GM18526 (cell line): ENCODE results near the gene NANS.

Source experiments
- POLR2A ChIP-seq: IDR thresholded peaks from 3 replicates; pipeline ENCODE4 v1.6.1; 2011; ENCODE audit not compliant: insufficient read length; ENCODE audit errors: extremely low read depth

NANS gene, protein sequence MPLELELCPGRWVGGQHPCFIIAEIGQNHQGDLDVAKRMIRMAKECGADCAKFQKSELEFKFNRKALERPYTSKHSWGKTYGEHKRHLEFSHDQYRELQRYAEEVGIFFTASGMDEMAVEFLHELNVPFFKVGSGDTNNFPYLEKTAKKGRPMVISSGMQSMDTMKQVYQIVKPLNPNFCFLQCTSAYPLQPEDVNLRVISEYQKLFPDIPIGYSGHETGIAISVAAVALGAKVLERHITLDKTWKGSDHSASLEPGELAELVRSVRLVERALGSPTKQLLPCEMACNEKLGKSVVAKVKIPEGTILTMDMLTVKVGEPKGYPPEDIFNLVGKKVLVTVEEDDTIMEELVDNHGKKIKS

DNA sequence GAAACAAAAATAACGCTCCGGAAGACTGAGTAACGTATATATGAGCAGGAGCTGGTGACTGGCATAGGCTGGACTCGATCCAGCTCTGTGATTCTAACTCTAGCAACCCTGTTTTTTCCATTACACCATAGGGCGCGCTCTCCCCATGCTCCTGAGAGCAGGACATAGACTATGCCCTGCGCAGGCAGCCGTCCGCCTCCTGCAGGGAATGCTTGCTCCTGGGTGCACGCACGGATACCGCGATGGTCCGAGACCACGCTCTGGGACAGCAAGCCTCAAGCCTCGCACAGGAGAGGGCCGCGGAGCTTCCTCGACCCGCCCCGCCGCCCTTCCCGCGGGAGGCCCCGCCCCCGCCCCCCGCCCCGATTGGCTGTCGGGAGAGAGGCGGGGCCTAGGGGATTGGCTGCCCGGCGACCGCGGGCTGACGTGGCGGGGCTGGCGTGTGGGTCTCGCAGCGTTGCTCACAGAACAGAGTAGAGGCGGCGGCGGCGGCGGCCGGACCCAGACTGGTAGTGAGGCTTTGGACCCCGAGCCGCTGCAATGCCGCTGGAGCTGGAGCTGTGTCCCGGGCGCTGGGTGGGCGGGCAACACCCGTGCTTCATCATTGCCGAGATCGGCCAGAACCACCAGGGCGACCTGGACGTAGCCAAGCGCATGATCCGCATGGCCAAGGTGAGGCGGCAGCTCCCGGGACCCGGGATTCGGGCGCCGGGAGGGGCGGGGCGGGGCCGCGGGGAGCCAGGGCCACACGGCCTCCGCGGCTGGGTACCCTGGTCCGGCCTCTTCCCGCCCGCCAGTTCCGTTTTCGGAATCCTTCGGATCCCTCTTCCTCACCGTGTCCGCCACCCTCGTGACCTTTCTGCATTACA, at the start of gene NANS:
Gene NANS, plus strand, starts transcription at position 464 of the 869 bp plus-strand sequence. Its CDS starts 77 bp downstream, at position 541.
- peak; percentile 96 for TF ChIP-seq POLR2A

DNA sequence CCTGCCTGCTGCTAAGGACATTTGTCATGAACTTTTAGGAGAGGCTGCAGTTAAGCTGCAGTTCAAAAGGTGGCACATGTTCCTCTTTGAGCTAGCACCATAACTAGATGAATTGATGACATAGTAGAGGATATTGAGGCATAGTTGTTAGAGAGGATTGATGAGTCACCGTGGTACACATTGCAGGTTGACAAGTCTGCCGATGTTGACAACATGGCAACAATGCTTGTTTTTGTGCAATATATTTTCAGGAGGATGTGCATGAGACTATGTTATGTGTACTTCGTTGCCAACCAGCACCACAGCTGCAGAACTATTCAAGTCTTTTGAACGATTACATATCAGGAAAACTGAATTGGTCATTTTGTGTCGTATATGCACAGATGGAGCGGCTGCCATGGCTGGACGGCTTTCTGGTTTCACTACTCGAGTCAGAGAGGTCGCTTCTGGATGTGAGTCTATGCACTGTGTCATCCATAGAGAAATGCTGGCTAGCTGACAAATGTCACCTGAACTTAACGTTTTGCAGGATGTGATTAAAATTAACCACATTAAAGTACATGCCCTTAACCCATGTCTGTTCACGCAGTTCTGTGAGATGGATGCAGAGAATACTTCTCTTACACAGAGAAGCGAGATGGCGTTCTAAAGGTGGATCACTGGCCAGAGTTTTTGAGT, 49.1 kb upstream of the NANS start:
- no peak for TF ChIP-seq POLR2A

DNA sequence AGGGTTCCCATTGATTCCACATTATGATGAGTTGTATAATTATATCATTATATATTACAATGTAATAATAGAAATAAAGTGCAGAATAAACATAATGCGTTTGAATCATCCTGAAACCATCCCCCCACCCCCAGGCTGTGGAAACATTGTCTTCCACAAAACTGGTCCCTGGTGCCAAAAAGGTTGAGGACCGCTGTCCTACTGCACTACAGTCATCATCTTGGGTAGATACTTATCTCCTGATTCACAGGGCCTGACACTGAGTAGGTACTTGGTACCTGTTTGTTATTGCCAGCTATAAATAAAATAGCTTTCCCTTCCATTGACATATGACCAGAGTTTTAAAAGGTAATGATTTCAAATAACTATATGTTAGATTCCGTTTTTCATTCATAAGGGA, 47.8 kb upstream of the NANS start:
- no peak for TF ChIP-seq POLR2A

DNA sequence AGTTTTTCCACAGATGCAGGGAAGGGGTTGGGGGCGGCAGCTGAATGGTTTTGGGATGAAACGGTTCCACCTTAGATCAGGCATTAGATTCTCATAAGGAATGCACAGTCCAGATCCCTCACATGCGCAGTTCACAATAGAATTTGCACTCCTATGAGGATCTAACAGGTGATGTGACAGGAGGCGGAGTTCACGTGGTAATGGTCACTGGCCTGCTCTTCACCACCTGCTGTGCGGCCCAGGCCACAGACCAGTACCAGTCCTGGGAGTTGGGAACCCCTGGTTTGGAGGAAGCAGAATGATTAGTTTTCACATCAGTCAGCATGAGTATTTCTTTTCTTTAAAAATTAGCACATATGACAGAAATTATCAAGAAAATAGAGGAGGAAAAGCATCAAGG, 47.1 kb upstream of the NANS start:
- TF ChIP-seq POLR2A, result no peak

DNA sequence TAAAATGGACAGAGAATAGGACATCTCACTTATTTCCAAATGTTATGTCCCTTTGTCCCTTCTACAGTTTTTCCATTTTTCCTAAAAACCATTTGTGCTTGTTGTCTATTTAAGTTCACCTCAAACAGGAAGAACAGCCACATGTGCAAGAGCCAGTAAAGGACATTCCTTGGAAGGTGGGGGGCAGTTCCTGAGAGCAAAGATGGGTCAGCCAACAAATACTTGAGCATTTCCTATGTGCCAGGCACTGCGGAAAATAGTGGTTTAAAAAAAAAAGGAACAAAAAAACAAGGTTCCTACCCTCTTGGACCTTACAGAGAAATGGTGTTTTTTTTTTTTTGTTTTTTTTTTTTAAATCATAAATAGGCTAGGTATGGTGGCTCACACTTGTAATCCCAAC, 46.6 kb upstream of the NANS start:
- TF ChIP-seq POLR2A, result no peak

DNA sequence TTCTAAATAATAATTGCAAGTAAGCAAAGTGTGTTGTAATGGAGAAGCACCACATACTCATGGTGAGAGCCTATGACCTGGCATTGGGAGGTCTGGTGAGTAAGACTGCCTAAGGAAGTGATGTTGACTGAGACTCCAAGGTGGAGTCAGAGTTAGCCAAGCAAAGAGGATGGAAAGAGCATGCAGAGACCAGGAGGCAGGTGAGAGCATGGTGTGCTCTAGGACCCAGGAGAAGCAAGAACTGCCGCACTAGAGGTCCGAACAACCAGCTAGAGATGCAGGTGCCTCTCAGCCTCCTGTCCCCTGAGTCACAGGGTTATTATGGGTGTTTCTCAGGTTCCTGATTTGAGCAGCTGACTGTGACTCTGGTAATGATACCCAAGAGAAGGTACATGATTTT, 46.1 kb upstream of the NANS start:
- no peak for TF ChIP-seq POLR2A

DNA sequence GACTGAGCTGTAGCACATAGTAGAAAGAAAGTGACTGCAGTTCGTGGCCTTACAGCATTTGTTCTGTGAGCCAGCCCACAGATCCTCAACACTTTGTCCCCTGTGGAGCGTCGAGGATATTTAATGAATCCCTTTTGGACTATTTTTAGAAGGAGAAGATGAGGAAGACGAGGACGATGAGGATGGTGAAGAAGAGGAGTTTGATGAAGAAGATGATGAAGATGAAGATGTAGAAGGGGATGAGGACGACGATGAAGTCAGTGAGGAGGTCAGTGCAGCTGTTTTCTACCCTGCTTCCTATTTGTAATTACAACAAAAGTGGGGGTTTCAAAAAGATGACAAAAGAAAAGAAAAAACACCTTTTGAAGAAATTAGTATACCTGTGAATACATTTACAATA, 45.4 kb upstream of the NANS start:
- no peak for TF ChIP-seq POLR2A

DNA sequence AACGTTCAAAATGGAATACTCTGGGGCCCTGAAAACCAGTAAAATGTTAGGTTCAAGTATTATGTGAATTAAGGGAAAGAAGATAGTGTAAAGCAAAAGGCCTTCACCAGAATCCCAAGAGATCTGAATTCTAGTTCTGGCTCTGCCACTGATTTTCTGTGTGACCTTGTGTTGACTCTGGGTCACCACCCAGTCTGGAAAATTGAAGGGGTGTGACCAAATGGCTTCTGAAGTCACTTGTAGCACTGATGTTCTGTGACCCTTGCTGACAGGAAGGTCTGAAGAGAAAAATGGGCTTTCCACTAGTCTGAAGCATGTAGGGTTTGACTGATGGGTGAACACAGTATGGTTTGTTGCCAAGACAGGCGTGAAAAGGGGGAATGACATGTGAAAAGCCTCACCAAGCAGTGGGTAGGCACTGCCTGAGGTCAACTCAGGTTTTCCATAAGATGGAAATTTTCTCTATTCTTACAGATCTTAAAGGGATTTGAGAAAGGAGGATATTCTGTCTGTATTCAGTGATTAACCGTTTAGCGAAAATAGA, 40.3 kb upstream of the NANS start:
- TF ChIP-seq POLR2A, result no peak

DNA sequence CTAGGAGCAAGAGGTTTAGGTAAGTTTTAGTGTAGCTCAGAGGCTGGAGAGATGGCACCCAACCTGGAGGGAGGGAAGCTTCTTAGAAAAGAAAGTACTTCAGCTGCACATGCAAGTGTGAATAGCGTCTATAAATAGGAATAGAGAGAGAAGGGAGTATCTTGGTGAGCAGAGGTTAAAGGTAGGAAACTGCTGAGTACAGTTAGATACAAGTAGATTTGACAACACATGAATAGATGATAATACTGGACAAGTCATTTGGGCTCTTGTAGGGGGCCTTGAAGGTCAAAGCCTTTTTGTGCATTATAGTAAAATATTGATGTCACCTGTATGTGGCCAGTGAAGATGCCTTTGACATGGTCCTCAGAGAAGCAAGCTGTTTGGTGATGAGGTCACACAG, 39.2 kb upstream of the NANS start:
- no peak for TF ChIP-seq POLR2A

DNA sequence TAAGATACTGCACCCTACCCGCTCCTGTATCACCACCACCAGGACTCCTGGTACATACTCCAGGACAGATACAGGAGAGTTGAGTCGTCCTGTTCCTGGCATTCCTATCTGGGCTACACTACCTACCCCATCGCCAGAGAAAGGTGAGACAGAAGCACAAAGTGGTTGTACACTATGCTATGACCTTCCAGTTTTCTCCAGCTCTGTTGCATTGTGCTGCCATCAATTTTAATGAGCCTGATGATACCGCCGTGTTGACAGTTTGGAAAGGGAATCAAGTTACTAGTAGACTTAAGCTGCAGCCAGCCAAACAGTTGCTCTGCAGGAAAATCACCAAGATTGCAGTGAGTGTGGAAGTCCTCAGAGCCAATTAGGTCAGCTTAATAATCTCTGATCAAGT, 38.2 kb upstream of the NANS start:
- TF ChIP-seq POLR2A, result no peak

DNA sequence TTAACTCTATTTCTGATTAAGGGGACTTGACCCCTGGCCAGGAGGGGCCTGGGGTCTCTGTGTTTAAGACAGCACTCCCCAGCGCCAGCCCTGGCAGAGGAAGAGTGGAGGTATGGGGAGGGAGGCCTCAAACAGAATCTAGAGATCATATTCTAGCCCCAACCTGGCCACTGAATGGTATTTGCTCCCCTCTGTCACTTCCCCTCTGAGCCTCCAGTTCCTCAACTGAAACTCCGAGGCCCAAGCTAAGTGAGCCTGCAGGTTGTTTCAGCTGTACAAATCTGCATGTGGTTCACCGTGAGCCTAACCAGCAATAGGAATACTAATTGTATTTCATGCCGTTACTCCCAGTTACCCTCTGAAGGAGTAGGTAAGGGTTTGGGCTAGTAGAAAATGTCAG, 37.4 kb upstream of the NANS start:
- TF ChIP-seq POLR2A, result no peak

DNA sequence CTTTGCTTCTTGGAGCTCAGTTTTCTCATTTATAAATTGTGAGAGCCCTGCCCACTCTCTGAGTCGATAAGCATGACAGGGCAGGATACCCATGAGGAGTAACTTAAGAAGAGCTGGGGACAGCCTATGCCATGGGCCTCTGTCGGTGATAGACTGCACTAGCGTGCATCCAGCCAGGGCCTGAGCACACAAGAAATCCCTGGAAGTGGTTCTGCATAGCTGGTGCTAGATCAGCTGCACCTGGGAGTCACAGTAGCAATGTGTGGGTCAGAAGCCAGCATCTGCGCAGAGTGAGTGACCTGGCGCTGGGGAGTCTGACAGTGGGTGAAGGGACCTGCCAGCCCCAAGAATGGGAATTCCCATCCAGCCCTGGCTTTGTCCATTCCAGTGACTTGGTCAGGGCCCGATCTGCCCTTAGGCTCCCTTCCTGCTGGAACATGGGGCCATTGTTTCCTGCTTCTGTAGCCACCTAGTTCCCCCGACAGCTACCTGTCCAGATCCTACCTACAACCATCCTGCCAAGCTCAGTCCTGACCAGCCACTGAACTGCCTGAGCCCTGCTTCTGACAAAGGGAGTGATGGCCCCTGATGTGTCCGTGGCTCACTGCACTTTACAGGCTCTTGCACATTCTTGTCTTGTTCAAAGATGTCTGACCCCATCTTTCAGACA, 35.9 kb upstream of the NANS start:
- TF ChIP-seq POLR2A, result no peak

DNA sequence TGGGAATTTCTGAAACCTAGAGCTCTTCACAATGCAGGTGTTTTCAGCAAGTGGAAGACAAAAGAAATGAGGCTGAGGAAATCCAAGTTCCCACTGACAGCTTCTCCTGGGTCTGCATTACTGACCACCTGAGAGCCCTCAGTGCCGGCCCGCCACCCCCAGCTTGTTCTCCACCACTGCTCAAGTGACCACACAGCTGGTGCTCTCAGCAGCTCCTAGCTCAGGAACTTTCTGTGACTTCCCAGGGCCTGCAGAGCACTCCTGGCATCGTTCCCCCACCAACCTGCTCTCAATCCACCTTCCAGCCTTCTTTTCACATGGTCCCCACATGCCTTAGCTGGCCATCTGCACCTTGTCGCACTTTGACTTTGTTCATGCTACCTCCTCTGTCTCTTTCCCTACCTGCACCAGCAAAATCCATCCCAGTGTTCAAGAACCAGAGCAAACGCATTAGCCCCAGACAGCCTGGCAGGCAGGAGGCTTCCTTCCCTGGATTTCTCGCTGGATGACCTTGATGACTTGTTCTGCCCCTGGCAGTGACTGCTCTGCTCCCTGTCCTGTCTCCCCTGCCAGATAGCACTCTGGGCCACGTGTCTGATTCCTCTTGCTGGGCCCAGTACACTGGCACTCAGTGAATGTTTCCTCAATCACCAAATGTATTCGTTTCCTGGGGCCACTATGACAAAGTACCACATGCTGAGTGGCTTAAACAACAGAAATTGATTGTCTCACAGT, 35.1 kb upstream of the NANS start:
- no peak for TF ChIP-seq POLR2A

DNA sequence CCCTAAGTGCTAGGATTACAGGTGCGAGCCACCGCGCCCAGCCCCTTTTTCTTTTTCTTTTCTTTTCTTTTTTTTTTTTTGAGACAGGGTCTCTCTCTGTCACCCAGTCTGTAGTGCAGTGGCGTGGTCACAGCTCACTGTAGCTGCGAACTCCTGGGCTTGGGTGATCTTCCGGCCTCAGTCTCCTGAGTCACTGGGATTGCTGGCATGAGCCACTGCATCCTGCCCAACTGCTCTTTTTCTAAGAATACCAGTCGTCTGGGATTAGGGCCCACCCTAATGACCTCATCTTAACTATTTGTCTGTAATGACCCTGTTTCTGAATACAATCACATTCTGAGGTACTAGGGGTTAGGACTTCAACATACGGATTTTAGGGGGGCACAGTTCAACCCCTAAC, 34.1 kb upstream of the NANS start:
- no peak for TF ChIP-seq POLR2A

DNA sequence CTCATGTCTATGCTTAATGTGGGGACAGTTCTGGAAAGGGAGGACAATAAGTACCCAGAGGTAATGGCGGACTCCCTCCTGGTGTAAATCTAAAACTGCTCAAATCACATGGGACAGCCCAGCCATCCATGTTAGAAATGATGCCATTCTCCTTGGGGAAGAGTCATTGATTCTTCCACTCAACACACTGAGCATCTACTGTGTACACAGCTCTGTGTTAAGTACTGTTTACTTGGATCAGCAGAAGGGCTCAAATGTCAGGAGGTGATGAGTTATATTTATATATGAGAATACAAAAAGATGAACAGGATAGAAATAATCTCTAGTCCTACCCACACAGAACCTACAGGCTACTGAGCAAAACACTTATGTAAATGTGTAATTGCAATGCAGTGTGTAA, 31.8 kb upstream of the NANS start:
- no peak for TF ChIP-seq POLR2A

DNA sequence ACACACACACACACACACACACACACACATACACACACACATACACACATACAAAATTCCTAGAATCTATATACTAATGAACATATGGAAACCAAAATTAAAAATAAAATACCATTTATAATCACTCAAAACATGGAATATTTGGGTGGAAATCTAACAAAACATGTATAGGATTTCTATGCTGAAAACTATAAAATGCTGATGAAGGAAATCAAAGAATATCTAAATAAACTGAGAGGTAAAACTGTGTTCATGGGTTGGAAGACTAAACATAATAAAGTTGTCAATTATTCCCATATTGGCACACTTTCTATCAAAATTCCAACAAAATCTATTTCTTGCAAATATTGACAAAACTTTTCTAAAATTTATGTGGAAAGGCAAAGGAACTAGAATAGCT, 25.4 kb upstream of the NANS start:
- no peak for TF ChIP-seq POLR2A
